H1 (cell line): ENCODE measurements around the gene WDR7. TPM values are rescaled to one million over a fixed set of nuclear protein-coding genes. Genes with fewer than 3 reads are reported as not detected.

Experiments used
- CTCF ChIA-PET: fragments of 300-600 bp; sonication (Branson Sonifier 250); formaldehyde crosslinking; loops from one replicate; lab custom pipeline; 2021; ENCODE audit not compliant: partially characterized antibody; lab: Charles Lee
- POLR2A ChIA-PET: fragments of 300-600 bp; sonication (Branson Sonifier 250); formaldehyde crosslinking; loops from one replicate; lab custom pipeline; 2021; ENCODE audit warnings: inconsistent platforms; ENCODE audit not compliant: partially characterized antibody; lab: Charles Lee
- DNase-seq, 2 experiments: peaks; one replicate each; pipeline versions ENCODE4 v3.0.0 to v3.0.0-alpha.2; 2010 to 2022; ENCODE audit warnings: low spot score in 2 of 2, low read depth in 1 of 2, mixed read lengths in 1 of 2
- FAIRE-seq: peaks from 2 replicates; lab custom pipeline; 2011; peaks lifted over from hg19 to GRCh38; lab: Jason Lieb, UNC
- H2AFZ ChIP-seq: 2 replicates; pipeline ENCODE4 v1.8.1; 2012; ENCODE audit warnings: low read length, inconsistent platforms
- H2AK5ac ChIP-seq: 2 replicates; pipeline ENCODE4 v1.6.1; 2013; ENCODE audit warnings: low read depth, low read length
- H2BK120ac ChIP-seq: replicated peaks from 2 replicates; pipeline ENCODE3; 2013; ENCODE audit warnings: low read depth, low read length, inconsistent platforms
- H2BK12ac ChIP-seq: 2 replicates; pipeline ENCODE4 v1.6.1; 2013; ENCODE audit warnings: low read depth, low read length
- H2BK15ac ChIP-seq: 2 replicates; pipeline ENCODE4 v1.6.1; 2013; ENCODE audit warnings: low read length
- H2BK20ac ChIP-seq: 2 replicates; pipeline ENCODE4 v1.6.1; 2013; ENCODE audit warnings: low read length
- H2BK5ac ChIP-seq: 2 replicates; pipeline ENCODE4 v1.6.1; 2013; ENCODE audit warnings: low read depth, low read length
- H3K14ac ChIP-seq: 2 replicates; pipeline ENCODE4 v1.6.1; 2013; ENCODE audit warnings: inconsistent platforms; ENCODE audit not compliant: insufficient read length
- H3K18ac ChIP-seq: 2 replicates; pipeline ENCODE4 v1.6.1; 2013; ENCODE audit warnings: low read length; ENCODE audit errors: extremely low read depth
- H3K23ac ChIP-seq: 2 replicates; pipeline ENCODE4 v1.6.1; 2013; ENCODE audit warnings: inconsistent platforms; ENCODE audit not compliant: insufficient read length
- H3K23me2 ChIP-seq: 2 replicates; pipeline ENCODE4 v1.6.1; 2013; ENCODE audit warnings: low read depth, low read length
- H3K27ac ChIP-seq: 2 replicates; pipeline ENCODE4 v1.6.1; 2011; ENCODE audit warnings: low read depth, low read length, inconsistent platforms
- H3K27me3 ChIP-seq, 4 experiments: replicated peaks in 1 of 4; 1 replicate in 1 of 4; 2 replicates in 3 of 4; pipeline versions ENCODE4 v1.6.1 to v1.8.1; 2011 to 2013; ENCODE audit warnings: low read length in 3 of 4, mild to moderate bottlenecking in 3 of 4, inconsistent platforms in 2 of 4, mixed read lengths in 2 of 4, moderate library complexity in 1 of 4; ENCODE audit not compliant: control insufficient read depth in 3 of 4, insufficient read depth in 3 of 4; ENCODE audit errors: extremely low read depth in 1 of 4
- H3K36me3 ChIP-seq, 4 experiments: 2 replicates each; pipeline versions ENCODE4 v1.6.1 to v1.8.1; 2011 to 2013; ENCODE audit warnings: mild to moderate bottlenecking in 4 of 4, low read length in 3 of 4, moderate library complexity in 2 of 4, control low read depth in 1 of 4, inconsistent platforms in 1 of 4; ENCODE audit not compliant: insufficient read depth in 4 of 4, control insufficient read depth in 2 of 4
- H3K4ac ChIP-seq: replicated peaks from 2 replicates; pipeline ENCODE3; 2013; ENCODE audit warnings: low read length, low read depth, mixed read lengths, inconsistent platforms; ENCODE audit not compliant: insufficient read length
- H3K4me1 ChIP-seq, 4 experiments: replicated peaks in 1 of 4; 1 replicate in 1 of 4; 2 replicates in 3 of 4; pipeline versions ENCODE4 v1.6.1 to v1.8.1; 2011 to 2013; ENCODE audit warnings: low read length in 3 of 4, inconsistent platforms in 2 of 4, mixed read lengths in 1 of 4; ENCODE audit not compliant: insufficient read depth in 4 of 4, control insufficient read depth in 3 of 4
- H3K4me2 ChIP-seq, 2 experiments: 2 replicates each; pipeline versions ENCODE4 v1.6.1 to v1.8.1; 2011 to 2013; ENCODE audit warnings: low read depth in 2 of 2, low read length in 2 of 2, control low read depth in 1 of 2, inconsistent platforms in 1 of 2, mild to moderate bottlenecking in 1 of 2; ENCODE audit not compliant: insufficient read depth in 1 of 2
- H3K4me3 ChIP-seq, 4 experiments: fragments of 200-600, 300-600 bp in 1 of 4; sonication (generic), shearing (Covaris generic), sonication (Bioruptor Twin) in 1 of 4; 2 replicates each; pipeline versions ENCODE4 v1.5.1 to v1.8.1; 2011 to 2016; ENCODE audit warnings: low read length in 4 of 4, low read depth in 3 of 4, control low read depth in 2 of 4, inconsistent platforms in 2 of 4, mild to moderate bottlenecking in 2 of 4, mixed read lengths in 1 of 4, moderate library complexity in 1 of 4; ENCODE audit not compliant: insufficient read depth in 2 of 4; ENCODE audit errors: extremely low read depth in 1 of 4
- H3K56ac ChIP-seq: replicated peaks from 2 replicates; pipeline ENCODE3; 2013; ENCODE audit warnings: low read depth, mild to moderate bottlenecking, mixed read lengths, low read length, inconsistent platforms; ENCODE audit not compliant: insufficient read length
- H3K79me1 ChIP-seq: 2 replicates; pipeline ENCODE4 v1.6.1; 2013; ENCODE audit warnings: low read depth, low read length, control low read depth
- H3K79me2 ChIP-seq, 2 experiments: 2 replicates each; pipeline versions ENCODE4 v1.6.1 to v1.8.1; 2012 to 2013; ENCODE audit warnings: low read length in 2 of 2, mild to moderate bottlenecking in 2 of 2, inconsistent platforms in 1 of 2; ENCODE audit not compliant: insufficient read depth in 2 of 2, control insufficient read depth in 1 of 2
- H3K9ac ChIP-seq, 4 experiments: replicated peaks in 1 of 4; 1 replicate in 1 of 4; 2 replicates in 3 of 4; pipeline versions ENCODE4 v1.6.1 to v1.8.1; 2011 to 2013; ENCODE audit warnings: low read depth in 3 of 4, low read length in 3 of 4, control low read depth in 2 of 4, mild to moderate bottlenecking in 2 of 4, moderate library complexity in 2 of 4, inconsistent platforms in 1 of 4; ENCODE audit errors: extremely low read depth in 1 of 4
- H3K9me3 ChIP-seq, 2 experiments: 2 replicates each; pipeline versions ENCODE4 v1.6.1 to v1.8.1; 2012 to 2013; ENCODE audit warnings: mild to moderate bottlenecking in 2 of 2, moderate library complexity in 2 of 2, control low read depth in 1 of 2, inconsistent platforms in 1 of 2, low read depth in 1 of 2, low read length in 1 of 2, mixed read lengths in 1 of 2; ENCODE audit not compliant: insufficient read depth in 2 of 2
- H4K20me1 ChIP-seq, 2 experiments: replicated peaks in 1 of 2; 2 replicates each; pipeline versions ENCODE3 to v1.8.1; 2011 to 2013; ENCODE audit warnings: inconsistent platforms in 2 of 2, low read length in 2 of 2, mild to moderate bottlenecking in 1 of 2; ENCODE audit not compliant: insufficient read depth in 2 of 2, control insufficient read depth in 1 of 2
- H4K5ac ChIP-seq: 2 replicates; pipeline ENCODE4 v1.6.1; 2013; ENCODE audit warnings: low read length, low read depth, mixed read lengths, inconsistent platforms; ENCODE audit not compliant: insufficient read length
- H4K8ac ChIP-seq: 2 replicates; pipeline ENCODE4 v1.8.0; 2013; ENCODE audit warnings: mild to moderate bottlenecking, moderate library complexity, low read length, inconsistent platforms; ENCODE audit not compliant: insufficient read depth; ENCODE audit errors: extremely low read depth
- H4K91ac ChIP-seq: replicated peaks from 2 replicates; pipeline ENCODE3; 2013; ENCODE audit warnings: low read length, mixed read lengths, inconsistent platforms; ENCODE audit not compliant: insufficient read length
- CHD1 ChIP-seq: IDR thresholded peaks from 2 replicates; pipeline ENCODE4 v1.6.1; 2012; ENCODE audit warnings: low read depth, low read length, improper control_type of control experiment
- CHD2 ChIP-seq: IDR thresholded peaks from 2 replicates; pipeline ENCODE4 v1.6.1; 2012; ENCODE audit warnings: low read length, improper control_type of control experiment
- CTBP2 ChIP-seq: IDR thresholded peaks from 2 replicates; pipeline ENCODE4 v1.7.0; 2011; ENCODE audit warnings: borderline replicate concordance, mild to moderate bottlenecking, moderate library complexity, mixed read lengths, low read length; ENCODE audit not compliant: insufficient read depth, insufficient read length
- EP300 ChIP-seq, 2 experiments: IDR thresholded peaks; 1 replicate in 1 of 2; 2 replicates in 1 of 2; pipeline ENCODE4 v1.6.1; 2011 to 2012; ENCODE audit warnings: low read depth in 2 of 2, low read length in 2 of 2, mild to moderate bottlenecking in 2 of 2, borderline replicate concordance in 1 of 2, inconsistent platforms in 1 of 2, moderate library complexity in 1 of 2
- GABPA ChIP-seq: IDR thresholded peaks from 2 replicates; pipeline ENCODE4 v1.6.1; 2011; ENCODE audit warnings: mild to moderate bottlenecking, low read length, moderate library complexity, borderline replicate concordance; ENCODE audit not compliant: insufficient read depth
- KDM1A ChIP-seq: fragments of 200-600, 300-600 bp; sonication (generic); IDR thresholded peaks from 2 replicates; pipeline ENCODE4 v1.7.1; 2016; ENCODE audit warnings: mild to moderate bottlenecking, low read length, borderline replicate concordance
- RFX5 ChIP-seq: IDR thresholded peaks from 2 replicates; pipeline ENCODE4 v1.6.1; 2011; ENCODE audit warnings: low read depth, low read length, improper control_type of control experiment, borderline replicate concordance
- SP2 ChIP-seq: IDR thresholded peaks from 2 replicates; pipeline ENCODE4 v1.6.1; 2012; ENCODE audit warnings: mild to moderate bottlenecking, low read length, inconsistent platforms
- TBP ChIP-seq: IDR thresholded peaks from 2 replicates; pipeline ENCODE4 v1.6.1; 2011; ENCODE audit warnings: low read depth, low read length, improper control_type of control experiment
- YY1 ChIP-seq: IDR thresholded peaks from 2 replicates; pipeline ENCODE4 v1.6.1; 2011; ENCODE audit warnings: low read depth, mild to moderate bottlenecking, low read length
- ZNF274 ChIP-seq: IDR thresholded peaks from 2 replicates; pipeline ENCODE4 v1.7.0; 2012; ENCODE audit warnings: low read length, borderline replicate concordance; ENCODE audit errors: extremely low read depth
- WGBS, 2 experiments: shearing (Covaris generic) in 1 of 2; methylation state at CpG; one replicate each; pipeline versions ENCODE4 v1.1.6 to v1.1.7; 2013 to 2015; ENCODE audit warnings: low lambda C conversion rate in 2 of 2, mixed read lengths in 2 of 2, inconsistent platforms in 1 of 2, low coverage in 1 of 2, missing lambda C conversion rate in 1 of 2; ENCODE audit not compliant: insufficient replicate concordance in 2 of 2, insufficient coverage in 1 of 2, insufficient read length in 1 of 2; ENCODE audit errors: extremely low coverage in 1 of 2, missing lambda C conversion rate in 1 of 2; 5-methylcytosine and 5-hydroxymethylcytosine counted together
- polyA plus RNA-seq, 7 experiments: library from polyadenylated mRNA; depleted of rRNA in 3 of 7; stranded (reverse) in 5 of 7; unstranded in 2 of 7; fragments of >200 nt in 5 of 7; fragments of 200-250 nt in 2 of 7; gene quantifications; 1 replicate in 5 of 7; 2 replicates in 1 of 7; 4 replicates in 1 of 7; pipeline versions ENCODE4 v1.2.1 to v1.2.3, GENCODE V29; 2011 to 2013; ENCODE audit warnings: missing spikeins in 2 of 7, mixed read lengths in 2 of 7
- total RNA-seq: library from RNA; stranded (reverse); fragmentation: NEBNext Ultra II Directional; extraction: Animal tissue kit (Norgen Biotek cat#: 25700); gene quantifications from 2 replicates; pipeline ENCODE4 v1.2.1, GENCODE V29; 2021
- TF ChIP-seq, protein P1 (sequence below): IDR thresholded peaks from 2 replicates; pipeline ENCODE4 v1.6.1; 2012; ENCODE audit warnings: inconsistent platforms
- TF ChIP-seq, protein P2 (sequence below): IDR thresholded peaks from 2 replicates; pipeline ENCODE4 v1.6.1; 2011; ENCODE audit warnings: low read depth, mild to moderate bottlenecking, low read length; ENCODE audit not compliant: insufficient read depth

The WDR7 gene
- total and polyA plus RNA-seq, 2 of the 8 experiments (the other 6 are each of a cell fraction or from before 2014, with no cell fraction given): 5.5 to 15.2 TPM

DNA sequence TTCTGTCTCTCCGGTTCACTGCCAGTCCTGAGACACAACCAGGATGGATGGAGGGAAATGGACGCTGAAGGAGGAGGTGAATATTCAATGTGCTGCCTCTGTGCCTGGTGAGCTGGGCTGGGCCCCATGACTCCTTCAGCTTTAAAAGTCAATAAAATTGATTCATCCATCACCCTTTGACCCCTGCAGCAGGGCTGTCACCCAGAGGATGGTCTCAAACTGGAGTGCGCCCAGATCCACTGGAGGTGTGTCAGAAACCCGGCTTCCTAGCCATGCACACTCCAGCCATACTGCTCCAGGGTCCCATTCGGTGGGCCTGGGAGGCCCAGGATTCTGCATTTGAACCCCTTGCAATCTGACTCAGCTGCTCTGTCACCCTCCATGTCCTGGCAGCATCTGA, 401.6 kb downstream of the WDR7 start:
- Histone ChIP-seq H3K9me3 (peaks cover 0 to 2% of the 10 kb centered on the region in 2 experiments; a peak in 1 of 4 replicates), H4K20me1 (no peaks in the 10 kb centered on the region), H3K27me3 (no peaks in the 10 kb centered on the region), H3K79me2 (no peaks in the 10 kb centered on the region), H3K56ac (no peak overlapping the region), H3K4ac (no peak overlapping the region), H2BK15ac (no peak overlapping the region), H3K79me1 (no peaks in the 10 kb centered on the region), H4K5ac (no peak overlapping the region), H4K8ac (no peak overlapping the region), H4K91ac (no peak overlapping the region)
- DNase-seq: no peak
- CTCF ChIA-PET: interaction anchor here (0.7 to 2.5 kb wide), 4 partner anchors 23 to 394 kb away, joined by 3 to 8 read pairs (median 4); no protein-coding TSS in a partner anchor
- no peak for TF ChIP-seq SP2
- TF ChIP-seq TBP: no peak
- no peak for TF ChIP-seq RFX5
- TF ChIP-seq CTBP2: no peak
- TF ChIP-seq, protein P1, sequence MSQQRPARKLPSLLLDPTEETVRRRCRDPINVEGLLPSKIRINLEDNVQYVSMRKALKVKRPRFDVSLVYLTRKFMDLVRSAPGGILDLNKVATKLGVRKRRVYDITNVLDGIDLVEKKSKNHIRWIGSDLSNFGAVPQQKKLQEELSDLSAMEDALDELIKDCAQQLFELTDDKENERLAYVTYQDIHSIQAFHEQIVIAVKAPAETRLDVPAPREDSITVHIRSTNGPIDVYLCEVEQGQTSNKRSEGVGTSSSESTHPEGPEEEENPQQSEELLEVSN: no peak
- TF ChIP-seq KDM1A: no peak
- no peak for TF ChIP-seq YY1
- TF ChIP-seq, protein P2, sequence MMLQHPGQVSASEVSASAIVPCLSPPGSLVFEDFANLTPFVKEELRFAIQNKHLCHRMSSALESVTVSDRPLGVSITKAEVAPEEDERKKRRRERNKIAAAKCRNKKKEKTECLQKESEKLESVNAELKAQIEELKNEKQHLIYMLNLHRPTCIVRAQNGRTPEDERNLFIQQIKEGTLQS: no peak
- no peak for TF ChIP-seq ZNF274
- TF ChIP-seq CHD2: no peak
- TF ChIP-seq GABPA: no peak
- TF ChIP-seq CHD1: no peak
- TF ChIP-seq EP300 (IDR thresholded peaks at IDR 0.05; ENCODE audit: borderline replicate concordance in 1 of 2, low read depth in 2 of 2, low read length in 2 of 2): no peak
- TF ChIP-seq, all 59 proteins: peak for 0
- no peak overlapping the region for H3K4me2 ChIP-seq
- no peak overlapping the region for H3K14ac ChIP-seq
- H3K4me3 ChIP-seq: no peak overlapping the region
- H2AFZ ChIP-seq: no peak overlapping the region
- no peak overlapping the region for H3K23ac ChIP-seq
- 95% methylated on average over 5 of the region's 5 CpGs; no CpG with 5 or more reads in 1 of the 2 experiments for whole genome bisulfite sequencing, 2 experiments
- H2BK5ac ChIP-seq: no peak overlapping the region
- H3K9ac ChIP-seq: no peak overlapping the region
- H2BK12ac ChIP-seq: no peak overlapping the region
- H3K27ac ChIP-seq: no peak overlapping the region
- H3K4me1 ChIP-seq: peaks cover 0 to 2% (median 0%) of the 10 kb centered on the region in 4 experiments; a peak in 3 of 7 replicates
- H2BK120ac ChIP-seq: no peak overlapping the region
- no peak overlapping the region for H3K18ac ChIP-seq
- FAIRE-seq: no peak
- H2BK20ac ChIP-seq: no peak overlapping the region
- H3K36me3 ChIP-seq: no peaks in the 10 kb centered on the region
- POLR2A ChIA-PET: interaction anchor here (0.6 kb wide), 1 partner anchor 23 kb away, joined by 3 read pairs; no protein-coding TSS in a partner anchor
- no peaks in the 10 kb centered on the region for H3K23me2 ChIP-seq
- H2AK5ac ChIP-seq: no peak overlapping the region
